Raji (cell line): Measurements from ENCODE around the gene HAPLN3.

ENCODE experiments used
- POLR2A ChIP-seq: IDR thresholded peaks from 2 replicates; pipeline ENCODE4 v1.6.1; 2011; ENCODE audit warnings: low read depth, low read length, control low read depth; ENCODE audit not compliant: insufficient read depth

Gene HAPLN3

DNA sequence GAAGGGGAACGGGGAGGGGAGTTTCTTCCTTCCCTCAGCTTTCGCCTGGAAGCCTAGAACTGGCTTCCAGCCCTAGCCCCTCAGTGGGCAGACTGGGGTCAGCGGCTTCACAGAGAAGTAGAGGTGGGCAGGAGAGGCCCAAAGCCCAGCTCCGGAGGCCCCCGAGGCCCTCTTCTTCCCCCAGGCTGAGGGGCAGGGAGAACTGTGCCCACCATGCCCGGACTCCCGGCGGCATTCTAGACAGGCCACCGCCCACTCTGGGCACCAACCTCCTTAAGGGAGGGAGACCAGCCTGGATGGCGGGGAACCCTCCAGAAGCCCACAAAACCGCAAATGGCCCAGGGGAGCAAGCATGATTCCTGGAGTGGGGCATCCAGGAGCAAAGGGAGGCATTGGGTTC, 17.9 kb downstream of the HAPLN3 start:
- TF ChIP-seq POLR2A: no peak

DNA sequence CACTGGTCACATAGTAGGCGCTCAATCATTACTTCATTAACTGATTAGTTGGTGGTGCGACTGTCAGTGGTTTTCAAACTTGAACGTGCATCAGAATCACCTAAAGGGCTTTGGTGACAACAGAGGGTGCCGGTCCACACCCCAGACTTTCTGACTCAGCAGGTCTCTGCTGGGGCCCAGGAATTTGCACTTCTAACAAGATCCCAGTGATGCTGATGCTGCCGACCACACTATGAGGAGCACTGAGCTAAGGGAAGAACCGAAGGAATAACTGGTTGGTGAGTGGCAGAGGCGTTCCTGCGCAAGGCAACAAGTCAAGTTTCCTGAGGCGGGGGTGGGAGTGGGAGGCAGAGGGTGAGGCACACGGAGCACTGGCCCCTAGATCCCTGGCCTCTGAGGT, 18.8 kb downstream of the HAPLN3 start:
- no peak for TF ChIP-seq POLR2A

DNA sequence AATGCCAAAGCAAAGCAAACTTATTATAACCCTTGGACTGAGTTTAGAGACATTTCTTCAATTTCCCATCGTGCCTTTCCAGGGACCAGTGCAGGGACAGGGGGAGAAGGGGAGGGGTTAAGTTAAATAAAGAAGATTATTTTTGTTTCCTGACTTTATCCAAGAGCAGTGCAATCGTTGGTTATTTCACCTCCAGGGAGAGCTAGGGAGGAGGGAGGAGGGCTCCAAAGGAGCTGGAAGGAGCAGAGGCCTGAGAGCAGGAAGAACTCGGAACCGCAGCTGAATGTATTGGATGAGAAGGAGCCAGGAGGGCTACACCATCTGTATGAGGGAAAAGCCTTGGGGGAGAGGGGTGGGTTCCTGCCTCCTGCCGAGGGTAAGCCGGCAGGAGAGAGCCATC, 20.7 kb downstream of the HAPLN3 start:
- no peak for TF ChIP-seq POLR2A

DNA sequence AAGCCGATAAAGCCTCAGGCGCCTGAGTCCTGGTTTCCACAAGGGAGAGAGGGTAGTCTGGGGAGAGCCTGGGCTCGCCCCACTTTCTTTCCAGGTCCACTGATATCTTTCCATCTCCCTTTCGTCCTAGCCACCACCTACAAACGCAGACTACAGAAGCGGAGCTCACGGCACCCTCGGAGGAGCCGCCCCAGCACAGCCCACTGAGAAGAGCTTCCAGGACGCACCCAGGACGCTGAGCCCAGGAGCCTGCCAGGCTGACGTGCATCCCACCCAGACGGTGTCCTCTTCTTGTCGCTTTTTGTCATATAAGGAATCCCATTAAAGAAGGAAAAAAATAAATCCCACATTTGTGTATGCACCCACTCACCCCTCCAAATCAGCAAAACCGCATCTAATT, 21.1 kb downstream of the HAPLN3 start:
- no peak for TF ChIP-seq POLR2A

DNA sequence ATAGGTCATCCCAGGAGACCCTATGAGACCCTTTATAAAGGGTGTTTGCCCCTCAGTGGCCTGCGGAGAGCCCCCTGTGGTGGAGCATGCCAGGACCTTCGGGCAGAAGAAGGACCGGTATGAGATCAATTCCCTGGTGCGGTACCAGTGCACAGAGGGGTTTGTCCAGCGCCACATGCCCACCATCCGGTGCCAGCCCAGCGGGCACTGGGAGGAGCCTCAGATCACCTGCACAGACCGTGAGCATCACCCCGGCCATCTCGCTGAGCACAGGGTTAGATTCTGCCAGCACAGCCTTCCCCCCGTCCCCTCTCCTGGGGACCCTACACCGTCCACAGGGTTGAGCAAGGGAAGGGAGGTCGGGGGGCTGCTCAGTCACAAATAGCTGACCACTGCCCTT, 21.6 kb downstream of the HAPLN3 start:
- TF ChIP-seq POLR2A: no peak

DNA sequence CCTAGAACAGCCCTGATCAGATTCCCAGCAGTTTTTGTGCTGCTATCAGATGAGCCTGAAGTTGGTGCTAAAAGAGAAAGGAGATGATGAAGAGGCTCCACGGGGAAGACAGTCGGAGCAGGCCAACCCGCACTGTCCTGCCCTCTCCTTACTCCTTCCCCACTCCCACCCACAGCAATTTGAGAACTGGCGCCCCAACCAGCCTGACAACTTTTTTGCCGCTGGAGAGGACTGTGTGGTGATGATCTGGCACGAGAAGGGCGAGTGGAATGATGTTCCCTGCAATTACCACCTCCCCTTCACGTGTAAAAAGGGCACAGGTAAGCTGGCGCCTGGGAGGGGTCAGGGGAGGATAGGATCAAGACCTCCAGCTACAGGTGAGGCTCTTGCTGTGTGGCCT, 22.6 kb downstream of the HAPLN3 start:
- TF ChIP-seq POLR2A: no peak

DNA sequence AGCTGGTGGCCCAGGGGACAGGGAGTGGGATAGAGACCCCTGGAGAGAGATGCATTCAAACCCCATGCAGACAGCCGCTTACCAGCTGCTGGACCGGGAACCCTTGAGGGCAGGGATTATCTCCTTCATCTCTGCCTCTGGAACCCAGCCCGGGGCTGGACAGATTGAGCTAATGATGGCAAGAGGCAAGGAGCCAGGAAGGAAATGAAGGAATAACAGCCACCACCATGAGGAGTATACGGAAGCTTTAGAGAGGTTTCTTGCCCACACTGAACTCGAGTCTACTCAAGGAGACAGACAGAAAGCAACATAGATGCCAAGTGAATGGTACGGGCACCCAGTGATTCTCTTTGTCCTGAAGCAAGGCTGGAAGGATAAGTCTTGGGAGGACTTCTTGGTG, 23.2 kb downstream of the HAPLN3 start:
- no peak for TF ChIP-seq POLR2A

GRCh38 chr15:88871313-88871712, 24.0 kb downstream of the HAPLN3 start:
- no peak for TF ChIP-seq POLR2A

GRCh38 chr15:88866295-88866881, 29.0 kb downstream of the HAPLN3 start:
- TF ChIP-seq POLR2A: no peak

- TF ChIP-seq POLR2A: no peak
Measured at GRCh38 chr15:88865498-88866099, 29.7 kb downstream of the HAPLN3 start.

DNA sequence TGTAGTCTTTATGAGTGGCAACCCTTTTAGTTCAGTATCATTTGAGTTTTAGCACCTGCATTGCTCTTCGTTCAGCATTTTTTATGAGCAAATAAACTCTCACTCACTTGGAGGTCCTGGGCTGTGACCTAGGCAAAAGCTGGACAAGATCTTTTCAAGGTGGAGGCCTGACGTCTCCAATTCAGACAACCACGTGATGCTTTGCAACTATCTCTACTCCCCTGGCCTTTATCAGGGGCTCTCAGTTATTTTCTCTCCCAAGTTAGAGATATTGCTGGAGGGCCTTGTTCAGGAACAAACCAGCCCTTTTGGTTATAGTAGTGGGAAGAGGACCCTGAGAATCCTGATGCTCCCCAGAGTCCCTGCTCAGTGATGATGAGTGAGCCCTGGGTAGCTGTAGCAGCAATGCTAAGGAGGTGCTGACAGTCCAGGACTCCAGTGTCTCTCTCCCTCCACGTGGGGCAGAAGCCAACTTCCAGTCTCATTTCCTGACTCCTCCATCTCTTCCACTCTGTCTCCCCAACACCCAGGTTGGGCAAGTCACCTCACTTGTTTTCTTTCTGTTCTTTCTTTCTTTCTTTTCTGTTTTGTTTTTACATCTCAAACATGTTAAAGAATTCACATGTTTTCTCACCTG, 30.4 kb downstream of the HAPLN3 start:
- TF ChIP-seq POLR2A: no peak

DNA sequence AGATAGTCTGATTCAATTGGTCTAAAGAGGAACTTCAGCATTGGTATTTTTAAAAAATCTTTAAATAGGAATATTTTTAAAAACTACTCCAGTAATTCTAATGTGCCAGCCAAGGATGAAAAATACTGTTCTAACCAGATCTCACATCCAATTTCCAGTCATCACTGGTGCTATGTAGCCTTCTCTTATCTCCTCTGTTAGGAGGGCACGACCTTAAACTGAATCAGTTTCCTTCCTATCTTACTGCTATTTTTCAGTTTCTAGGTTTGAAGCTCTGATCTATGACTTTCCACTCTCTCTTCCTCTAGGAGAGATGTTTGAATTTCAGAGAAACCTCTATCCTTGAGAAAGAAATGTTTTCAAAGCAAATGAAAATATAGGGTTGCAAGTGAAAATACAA, 31.9 kb downstream of the HAPLN3 start:
- no peak for TF ChIP-seq POLR2A

GRCh38 chr15:88860212-88860611, 35.1 kb downstream of the HAPLN3 start:
- TF ChIP-seq POLR2A: no peak

DNA sequence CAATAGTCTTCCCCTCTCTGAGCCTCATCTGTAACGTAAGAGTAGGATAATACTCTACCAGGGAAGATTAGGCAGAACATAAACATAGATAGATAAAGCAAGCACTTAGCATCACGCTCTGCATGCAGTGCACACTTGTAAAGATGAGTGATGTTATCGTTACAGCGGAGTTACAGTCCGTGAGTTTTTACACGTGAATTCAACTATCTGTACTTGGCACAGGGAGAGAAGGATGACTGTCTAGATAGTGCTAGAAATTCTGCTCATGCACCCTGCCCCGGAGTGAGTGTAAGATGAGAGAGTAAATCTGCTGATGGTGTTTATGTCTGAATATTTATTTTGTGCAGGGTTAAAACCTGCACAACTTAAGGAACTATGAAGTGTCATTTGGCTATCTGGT, 35.8 kb downstream of the HAPLN3 start:
- no peak for TF ChIP-seq POLR2A

- no peak for TF ChIP-seq POLR2A
Measured at GRCh38 chr15:88858934-88859333, 36.4 kb downstream of the HAPLN3 start.

DNA sequence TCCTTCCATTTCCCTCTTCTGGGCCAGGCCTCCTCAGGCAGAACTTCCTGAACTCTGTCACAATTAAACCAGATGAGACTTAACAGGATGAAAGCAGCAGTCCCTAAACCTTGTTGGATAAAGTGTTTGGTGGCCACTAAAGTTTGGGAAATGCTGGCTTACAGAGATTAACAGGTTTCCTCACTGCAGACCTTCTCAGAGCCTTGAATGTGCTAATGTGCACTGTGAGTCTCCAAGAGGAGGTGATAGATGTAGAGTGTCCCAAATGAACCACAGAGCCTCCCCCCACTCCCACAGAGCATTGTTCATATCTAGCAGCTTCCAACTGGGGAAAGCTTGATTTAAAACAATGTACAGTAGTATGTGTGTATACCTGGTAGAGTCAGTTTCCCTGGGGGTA, 42.9 kb downstream of the HAPLN3 start:
- no peak for TF ChIP-seq POLR2A
